ENCODE data around the gene CCDC201. TPM values are rescaled to one million over a fixed set of nuclear protein-coding genes. Genes with fewer than 3 reads are reported as not detected.

The CCDC201 gene
- total RNA-seq, 2 experiments from 2014 or later = not detected

DNA sequence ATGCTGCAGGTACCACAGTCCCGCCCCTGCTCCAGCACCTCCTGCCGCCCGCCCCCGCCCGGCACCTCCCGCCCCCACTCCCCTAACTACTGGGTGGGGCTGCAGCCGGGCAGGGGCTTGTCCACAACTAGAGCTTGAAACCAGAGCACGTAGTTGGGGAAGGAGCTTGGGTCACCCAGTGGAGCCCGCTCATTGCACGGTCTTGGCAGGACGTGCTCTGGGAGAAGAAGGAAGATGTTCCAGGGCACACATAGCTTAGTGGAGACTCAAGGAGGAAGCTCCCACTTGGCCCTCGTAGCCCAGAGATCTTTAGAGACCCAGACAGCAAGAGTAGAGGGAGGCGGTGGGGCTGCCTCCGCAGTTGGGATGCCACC, 16.1 kb upstream of the CCDC201 start:
- H3K9me3 ChIP-seq (ENCODE audit: control insufficient read depth in 1 of 2, insufficient read depth in 1 of 2, low read length in 2 of 2) = no peaks in the 10 kb centered on the region
- ATAC-seq (ENCODE audit: poor library complexity) (no peak), DNase-seq (no peak)
- no peak overlapping the region for H3K27ac ChIP-seq (ENCODE audit: low read depth in 1 of 2, low read length in 2 of 2)
- H3K4me1 Mint-ChIP-seq (ENCODE audit: low read depth) = no peaks in the 10 kb centered on the region
- no peaks in the 10 kb centered on the region for H3K36me3 Mint-ChIP-seq (ENCODE audit: low read depth)
- intact Hi-C loops (cut with DNase I, micrococcal nuclease) = no loop called here
- no peak overlapping the region for H3K27ac Mint-ChIP-seq
- H3K27me3 ChIP-seq (ENCODE audit: control insufficient read depth in 1 of 2, insufficient read depth in 2 of 2, low read length in 2 of 2) = peaks cover 34 to 51% of the 10 kb centered on the region in 2 experiments
- H3K27me3 Mint-ChIP-seq = peaks cover 77% of the 10 kb centered on the region
- TF ChIP-seq, protein P1, sequence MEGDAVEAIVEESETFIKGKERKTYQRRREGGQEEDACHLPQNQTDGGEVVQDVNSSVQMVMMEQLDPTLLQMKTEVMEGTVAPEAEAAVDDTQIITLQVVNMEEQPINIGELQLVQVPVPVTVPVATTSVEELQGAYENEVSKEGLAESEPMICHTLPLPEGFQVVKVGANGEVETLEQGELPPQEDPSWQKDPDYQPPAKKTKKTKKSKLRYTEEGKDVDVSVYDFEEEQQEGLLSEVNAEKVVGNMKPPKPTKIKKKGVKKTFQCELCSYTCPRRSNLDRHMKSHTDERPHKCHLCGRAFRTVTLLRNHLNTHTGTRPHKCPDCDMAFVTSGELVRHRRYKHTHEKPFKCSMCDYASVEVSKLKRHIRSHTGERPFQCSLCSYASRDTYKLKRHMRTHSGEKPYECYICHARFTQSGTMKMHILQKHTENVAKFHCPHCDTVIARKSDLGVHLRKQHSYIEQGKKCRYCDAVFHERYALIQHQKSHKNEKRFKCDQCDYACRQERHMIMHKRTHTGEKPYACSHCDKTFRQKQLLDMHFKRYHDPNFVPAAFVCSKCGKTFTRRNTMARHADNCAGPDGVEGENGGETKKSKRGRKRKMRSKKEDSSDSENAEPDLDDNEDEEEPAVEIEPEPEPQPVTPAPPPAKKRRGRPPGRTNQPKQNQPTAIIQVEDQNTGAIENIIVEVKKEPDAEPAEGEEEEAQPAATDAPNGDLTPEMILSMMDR (IDR thresholded peaks at IDR 0.05) = no peak
- no peak overlapping the region for H3K4me3 ChIP-seq (ENCODE audit: low read length)
- ChIA-PET POLR2A (no interaction called here), CTCF (no interaction called here)
- H3K36me3 ChIP-seq (ENCODE audit: insufficient read depth, low read length) = no peaks in the 10 kb centered on the region
- no peaks in the 10 kb centered on the region for H3K9me3 Mint-ChIP-seq
- no peaks in the 10 kb centered on the region for H3K4me1 ChIP-seq (ENCODE audit: insufficient read depth, low read length)
- no peak overlapping the region for H3K4me3 Mint-ChIP-seq

DNA sequence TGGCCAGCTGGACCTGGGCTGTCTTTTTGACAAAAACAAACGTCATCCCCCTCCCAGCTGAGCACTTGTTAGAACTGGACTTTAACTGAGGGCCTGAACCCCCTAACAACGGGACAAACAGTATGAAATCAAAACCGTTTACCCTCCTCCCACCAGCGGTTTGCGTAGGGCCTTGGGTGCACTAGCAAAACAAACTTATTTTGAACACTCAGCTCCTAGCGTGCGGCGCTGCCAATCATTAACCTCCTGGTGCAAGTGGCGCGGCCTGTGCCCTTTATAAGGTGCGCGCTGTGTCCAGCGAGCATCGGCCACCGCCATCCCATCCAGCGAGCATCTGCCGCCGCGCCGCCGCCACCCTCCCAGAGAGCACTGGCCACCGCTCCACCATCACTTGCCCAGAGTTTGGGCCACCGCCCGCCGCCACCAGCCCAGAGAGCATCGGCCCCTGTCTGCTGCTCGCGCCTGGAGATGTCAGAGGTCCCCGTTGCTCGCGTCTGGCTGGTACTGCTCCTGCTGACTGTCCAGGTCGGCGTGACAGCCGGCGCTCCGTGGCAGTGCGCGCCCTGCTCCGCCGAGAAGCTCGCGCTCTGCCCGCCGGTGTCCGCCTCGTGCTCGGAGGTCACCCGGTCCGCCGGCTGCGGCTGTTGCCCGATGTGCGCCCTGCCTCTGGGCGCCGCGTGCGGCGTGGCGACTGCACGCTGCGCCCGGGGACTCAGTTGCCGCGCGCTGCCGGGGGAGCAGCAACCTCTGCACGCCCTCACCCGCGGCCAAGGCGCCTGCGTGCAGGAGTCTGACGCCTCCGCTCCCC, 15.5 kb upstream of the CCDC201 start, which contains the start of gene IGFBP1:
IGFBP1 (plus strand) TSS at position 304 of the 808 bp plus-strand sequence; CDS start at position 469, 165 bp downstream.
- Histone ChIP-seq H3K4me3 (ENCODE audit: low read length) (no peak within 1 kb of the TSS), H3K27ac (ENCODE audit: low read depth in 1 of 2, low read length in 2 of 2) (no peak within 1 kb of the TSS), H3K4me1 (ENCODE audit: insufficient read depth, low read length) (no peaks in the 10 kb centered on the region), H3K27me3 (ENCODE audit: control insufficient read depth in 1 of 2, insufficient read depth in 2 of 2, low read length in 2 of 2) (peaks cover 32 to 47% of the 10 kb centered on the region in 2 experiments), H3K9me3 (ENCODE audit: control insufficient read depth in 1 of 2, insufficient read depth in 1 of 2, low read length in 2 of 2) (no peaks in the 10 kb centered on the region), H3K36me3 (ENCODE audit: insufficient read depth, low read length) (no peaks in the 10 kb centered on the region)
- ChIA-PET CTCF (no interaction called here), POLR2A (no interaction called here)
- no peaks in the 10 kb centered on the region for H3K4me1 Mint-ChIP-seq (ENCODE audit: low read depth)
- no peak within 1 kb of the TSS for H3K4me3 Mint-ChIP-seq
- DNase-seq (no peak), ATAC-seq (ENCODE audit: poor library complexity) (no peak)
- no peaks in the 10 kb centered on the region for H3K9me3 Mint-ChIP-seq
- intact Hi-C loops (cut with DNase I, micrococcal nuclease) = no loop called here
- no peak within 1 kb of the TSS for H3K27ac Mint-ChIP-seq
- TF ChIP-seq, protein P1 (IDR thresholded peaks at IDR 0.05) = no peak
- H3K36me3 Mint-ChIP-seq (ENCODE audit: low read depth) = no peaks in the 10 kb centered on the region
- peaks cover 77% of the 10 kb centered on the region for H3K27me3 Mint-ChIP-seq

DNA sequence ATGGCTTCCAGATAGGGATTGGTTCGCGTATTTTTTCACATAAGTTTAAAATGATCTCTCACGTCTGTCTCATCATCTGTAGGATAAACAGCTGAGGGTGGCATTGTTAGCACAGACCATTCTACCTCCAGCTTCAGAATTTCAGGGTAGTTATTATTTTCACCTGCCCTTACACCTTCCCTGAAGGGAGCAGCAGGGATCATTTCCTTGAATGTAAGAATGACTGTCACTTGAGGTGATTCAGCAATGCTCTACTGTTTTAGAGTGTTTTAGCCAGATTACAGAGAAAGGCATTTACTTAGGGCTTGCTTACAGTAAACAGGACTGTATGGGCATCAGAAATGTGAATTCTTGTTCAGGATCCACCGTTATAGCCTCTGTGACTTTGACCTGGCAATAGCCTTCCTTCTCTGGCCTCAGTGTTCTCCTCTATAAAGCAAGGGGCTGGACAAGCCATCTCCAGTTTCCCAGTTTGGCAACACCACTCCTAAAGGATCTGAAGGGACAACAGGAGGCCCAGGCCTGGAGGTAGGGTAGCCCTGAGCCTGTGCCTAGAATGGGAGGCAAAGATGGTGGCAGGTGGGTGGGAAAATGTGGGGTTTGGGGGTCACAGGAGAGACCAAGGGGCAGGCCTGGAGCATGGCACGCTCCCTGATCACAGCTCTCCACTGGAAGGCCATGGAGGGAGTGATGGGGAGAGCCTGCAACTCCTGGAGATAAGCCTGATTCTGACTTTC, 14.2 kb upstream of the CCDC201 start:
- TF ChIP-seq, protein P1 (IDR thresholded peaks at IDR 0.05) = no peak
- Histone ChIP-seq H3K9me3 (ENCODE audit: control insufficient read depth in 1 of 2, insufficient read depth in 1 of 2, low read length in 2 of 2) (no peaks in the 10 kb centered on the region), H3K27me3 (ENCODE audit: control insufficient read depth in 1 of 2, insufficient read depth in 2 of 2, low read length in 2 of 2) (peaks cover 30 to 47% of the 10 kb centered on the region in 2 experiments), H3K4me1 (ENCODE audit: insufficient read depth, low read length) (no peaks in the 10 kb centered on the region), H3K36me3 (ENCODE audit: insufficient read depth, low read length) (no peaks in the 10 kb centered on the region), H3K4me3 (ENCODE audit: low read length) (no peak overlapping the region), H3K27ac (ENCODE audit: low read depth in 1 of 2, low read length in 2 of 2) (no peak overlapping the region)
- Mint-ChIP-seq H3K9me3 (no peaks in the 10 kb centered on the region), H3K4me1 (ENCODE audit: low read depth) (no peaks in the 10 kb centered on the region), H3K27ac (no peak overlapping the region), H3K4me3 (no peak overlapping the region), H3K27me3 (peaks cover 73% of the 10 kb centered on the region), H3K36me3 (ENCODE audit: low read depth) (no peaks in the 10 kb centered on the region)
- intact Hi-C loops (cut with DNase I, micrococcal nuclease) = no loop called here
- CTCF ChIA-PET = no interaction called here
- DNase-seq (no peak), ATAC-seq (ENCODE audit: poor library complexity) (no peak)
- POLR2A ChIA-PET = no interaction called here
